ENCODE measurements around the gene IGFL4.
"Not testable (repeated sequence)": the region's sequence is repeated elsewhere in the genome, so short reads cannot be mapped to it uniquely, and the experiment has no call there.

The IGFL4 gene

GRCh38 chr19:46040952-46041500, at the start of gene IGFL4:
TSS of gene IGFL4 (minus strand) at chr19:46041002. CDS start at chr19:46040962, 40 bp downstream.
- DNase-seq, result peak; percentile 71

- DNase-seq, result no peak
These were observed 49.6 kb upstream of the IGFL4 start for GRCh38 chr19:46090444-46090843.

GRCh38 chr19:46089432-46089831, 48.6 kb upstream of the IGFL4 start:
- no peak for DNase-seq

GRCh38 chr19:46088101-46088500, 47.3 kb upstream of the IGFL4 start:
- no peak for DNase-seq

GRCh38 chr19:46085888-46086287, 45.1 kb upstream of the IGFL4 start:
- no peak for DNase-seq

- no peak for DNase-seq
These were observed 41.9 kb upstream of the IGFL4 start for GRCh38 chr19:46082728-46083050.

GRCh38 chr19:46081928-46082727, 41.3 kb upstream of the IGFL4 start:
- DNase-seq, result peak; percentile 19

GRCh38 chr19:46080561-46080960, 39.8 kb upstream of the IGFL4 start:
- no peak for DNase-seq

GRCh38 chr19:46079576-46079975, 38.8 kb upstream of the IGFL4 start:
- DNase-seq, result no peak

- not testable (repeated sequence) for DNase-seq
These were observed 38.0 kb upstream of the IGFL4 start for GRCh38 chr19:46078573-46079332.

GRCh38 chr19:46077815-46078167, 37.0 kb upstream of the IGFL4 start:
- no peak for DNase-seq

- peak; percentile 76 for DNase-seq
These were observed 36.4 kb upstream of the IGFL4 start for GRCh38 chr19:46076951-46077814.

- no peak for DNase-seq
These were observed 35.5 kb upstream of the IGFL4 start for GRCh38 chr19:46076031-46076880.

- DNase-seq, result no peak
These were observed 32.6 kb upstream of the IGFL4 start for GRCh38 chr19:46073268-46073922.

GRCh38 chr19:46069806-46070341, 29.1 kb upstream of the IGFL4 start:
- DNase-seq, result no peak

GRCh38 chr19:46068345-46069258, 27.8 kb upstream of the IGFL4 start:
- no peak for DNase-seq

GRCh38 chr19:46067691-46068090, 26.9 kb upstream of the IGFL4 start:
- DNase-seq, result no peak

- DNase-seq, result no peak
These were observed 25.7 kb upstream of the IGFL4 start for GRCh38 chr19:46066471-46066870.

GRCh38 chr19:46065486-46066071, 24.8 kb upstream of the IGFL4 start:
- DNase-seq, result no peak

- DNase-seq, result no peak
These were observed 22.4 kb upstream of the IGFL4 start for GRCh38 chr19:46063201-46063600.
